HG02938 (cell line): ENCODE measurements around the gene KRTAP10-6.
"Not testable (repeated sequence)": the region's sequence is repeated elsewhere in the genome, so short reads cannot be mapped to it uniquely, and the experiment has no call there.

Experiments
- ATAC-seq: cut with Tn5 transposase; IDR thresholded peaks from one replicate; pipeline ENCODE4 v1.9.1; 2021; ENCODE audit warnings: mild to moderate bottlenecking, moderate library complexity; ENCODE audit not compliant: unreplicated experiment

KRTAP10-6 gene

DNA sequence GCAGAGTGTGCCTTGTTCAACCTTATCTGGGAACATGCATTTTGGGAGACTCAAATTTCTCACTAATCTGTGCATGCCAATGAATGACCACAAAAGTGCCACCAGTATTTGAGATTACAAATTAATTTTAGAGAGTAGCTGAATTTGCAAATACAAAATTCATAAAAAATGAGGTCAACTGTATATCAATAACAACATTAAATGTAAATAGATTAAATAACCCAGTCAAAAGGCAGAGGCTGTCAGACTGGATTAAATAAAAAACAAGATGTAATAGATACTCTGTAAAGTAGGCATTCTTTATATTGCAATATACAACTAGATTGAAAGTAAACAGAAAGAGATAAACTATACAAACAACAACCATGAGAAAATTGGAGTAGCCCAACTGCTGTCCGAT, 28.2 kb downstream of the KRTAP10-6 start:
- no peak for ATAC-seq

DNA sequence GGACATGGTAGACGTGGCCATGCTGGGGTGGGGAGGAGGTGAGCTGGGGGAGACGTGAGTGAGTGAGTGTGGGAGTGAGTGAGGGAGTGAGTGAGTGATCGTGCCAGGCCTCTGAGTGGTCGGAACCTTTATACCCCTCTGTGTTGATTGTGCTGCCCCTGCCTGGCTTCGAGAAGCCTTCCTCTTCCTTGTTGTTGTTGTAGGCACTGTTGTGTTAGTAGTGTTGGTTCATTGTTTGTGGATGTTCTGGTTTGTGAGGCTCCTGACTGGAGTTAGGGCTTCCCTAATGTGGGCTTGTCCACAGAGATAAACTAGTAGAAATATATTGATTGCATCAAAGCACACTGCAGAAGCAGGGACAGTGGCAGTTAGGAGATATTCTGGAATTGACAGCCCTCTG, 33.6 kb downstream of the KRTAP10-6 start, which contains the start of gene KRTAP10-3:
Gene KRTAP10-3 (minus strand): TSS at position 101 of the 400 bp plus-strand sequence. CDS start 80 bp downstream, at position 21.
- no peak for ATAC-seq

DNA sequence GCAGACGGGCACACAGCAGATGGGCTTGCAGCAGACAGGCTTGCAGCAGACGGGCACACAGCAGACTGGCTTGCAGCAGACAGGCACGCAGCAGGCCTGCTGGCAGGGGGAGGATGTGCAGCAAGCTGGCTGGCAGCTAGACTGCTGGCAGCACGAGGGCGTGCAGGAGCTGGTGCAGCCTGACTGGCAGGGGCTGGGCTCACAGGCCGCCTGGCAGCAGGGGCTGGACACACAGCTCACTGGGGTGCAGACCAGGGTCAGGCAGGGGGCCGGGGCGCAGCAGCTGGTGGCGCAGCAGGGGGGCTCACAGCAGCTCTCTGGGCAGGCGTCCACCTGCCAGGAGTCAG, 34.0 kb downstream of the KRTAP10-6 start:
- ATAC-seq = not testable (repeated sequence)

DNA sequence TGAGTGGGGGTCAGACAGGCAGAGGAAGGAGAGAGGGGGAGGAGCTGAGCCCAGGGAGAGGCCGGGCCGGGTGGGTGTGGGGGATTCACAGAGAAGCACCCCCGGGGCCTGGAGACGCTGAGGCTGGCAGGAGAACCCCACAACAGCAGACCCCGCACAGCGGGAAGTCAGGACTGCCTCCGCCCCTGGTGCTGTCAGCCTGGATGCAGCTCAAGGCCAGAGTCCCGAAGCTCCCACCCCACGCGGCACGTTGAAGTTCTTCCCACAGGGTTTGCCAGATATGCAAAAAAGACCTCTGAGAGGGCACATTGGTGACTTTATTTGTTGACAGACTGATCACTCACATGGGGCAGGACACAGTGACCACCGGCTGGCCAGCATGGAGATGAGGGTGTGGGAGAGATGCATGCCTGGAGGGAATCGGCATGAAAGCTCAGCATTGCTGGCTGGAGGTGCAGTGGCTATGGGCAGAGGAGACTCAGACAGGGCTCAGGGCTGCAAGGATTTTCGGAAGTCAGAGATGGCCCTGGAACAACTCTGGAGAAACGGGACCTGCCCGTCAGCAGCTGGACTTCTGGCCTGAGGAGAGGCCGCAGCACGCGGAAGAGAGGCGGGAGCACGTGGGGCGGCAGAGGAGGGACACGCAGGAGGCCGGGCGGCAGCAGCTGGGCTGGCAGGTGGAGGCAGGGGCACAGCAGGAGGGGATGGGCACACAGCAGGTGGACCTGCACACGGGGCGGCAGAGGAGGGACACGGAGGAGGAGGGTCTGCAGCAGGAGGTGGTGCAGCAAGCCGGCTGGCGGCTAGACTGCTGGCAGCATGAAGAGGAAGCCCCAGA, 34.6 kb downstream of the KRTAP10-6 start:
- no peak for ATAC-seq

GRCh38 chr21:44556879-44557278, 35.4 kb downstream of the KRTAP10-6 start:
- no peak for ATAC-seq

- no peak for ATAC-seq
These were observed 37.0 kb downstream of the KRTAP10-6 start for GRCh38 chr21:44555200-44555875.

DNA sequence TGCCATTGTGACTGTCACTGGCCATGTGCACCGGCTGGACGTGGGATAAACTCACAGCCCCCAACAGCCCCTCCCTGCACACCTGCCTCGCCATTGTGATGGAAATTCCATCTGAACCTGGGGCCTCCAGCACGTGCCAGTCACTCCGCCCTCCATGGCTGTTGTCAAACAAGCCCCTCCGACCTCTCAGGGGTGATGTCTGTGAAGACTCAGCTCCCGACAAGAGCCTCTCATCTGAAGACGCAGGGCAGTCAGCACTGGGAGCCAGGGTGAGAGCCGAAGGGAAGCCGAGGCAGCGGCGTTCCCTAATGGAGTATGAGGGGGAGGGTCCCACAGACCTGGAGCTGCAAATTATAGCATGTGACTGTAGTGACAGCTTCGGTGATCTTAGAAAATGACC, 39.6 kb downstream of the KRTAP10-6 start:
- ATAC-seq = no peak

DNA sequence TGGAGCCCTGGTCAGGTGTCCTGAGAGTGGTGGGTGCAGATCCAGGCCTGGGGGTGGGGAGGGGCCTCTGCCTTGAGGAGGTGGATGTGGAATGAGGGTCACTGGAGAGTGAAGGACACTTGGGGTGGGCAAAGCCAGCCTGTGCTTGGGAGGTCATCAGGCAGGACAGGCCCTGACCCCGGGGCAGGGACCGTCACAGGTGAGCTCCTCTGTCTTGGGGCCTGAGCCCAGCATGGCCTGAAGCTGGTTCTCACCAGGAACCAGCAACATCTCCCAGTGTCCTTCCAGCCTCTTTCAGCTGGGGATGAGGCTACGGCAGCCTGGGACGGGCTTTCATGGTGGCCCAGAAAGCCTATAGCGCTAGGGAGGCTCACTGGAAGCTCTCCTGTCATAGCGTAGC, 40.2 kb downstream of the KRTAP10-6 start:
- ATAC-seq = no peak

- ATAC-seq = no peak
These were observed 40.9 kb downstream of the KRTAP10-6 start, which contains the start of gene KRTAP10-2 for GRCh38 chr21:44551340-44551961. KRTAP10-2 (minus strand) TSS chr21:44551505; CDS start chr21:44551458, 47 bp downstream.

DNA sequence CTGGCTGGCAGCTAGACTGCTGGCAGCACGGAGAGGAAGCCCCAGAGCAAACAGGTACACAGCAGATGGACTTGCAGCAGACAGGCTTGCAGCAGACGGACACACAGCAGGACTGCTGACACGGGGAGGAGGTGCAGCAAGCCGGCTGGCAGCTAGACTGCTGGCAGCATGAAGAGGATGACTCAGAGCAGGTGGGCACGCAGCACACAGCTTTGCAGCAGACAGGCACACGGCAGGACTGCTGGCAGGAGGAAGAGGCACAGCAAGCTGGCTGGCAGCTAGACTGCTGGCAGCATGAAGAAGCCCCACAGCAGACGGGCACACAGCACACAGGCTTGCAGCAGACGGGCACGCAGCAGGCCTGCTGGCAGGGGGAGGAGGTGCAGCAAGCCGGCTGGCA, 41.5 kb downstream of the KRTAP10-6 start:
- ATAC-seq = no peak

- not testable (repeated sequence) for ATAC-seq
These were observed 42.0 kb downstream of the KRTAP10-6 start for GRCh38 chr21:44550285-44550684.

- no peak for ATAC-seq
These were observed 42.6 kb downstream of the KRTAP10-6 start for GRCh38 chr21:44549525-44550211.

GRCh38 chr21:44548922-44549321, 43.4 kb downstream of the KRTAP10-6 start:
- ATAC-seq = no peak

DNA sequence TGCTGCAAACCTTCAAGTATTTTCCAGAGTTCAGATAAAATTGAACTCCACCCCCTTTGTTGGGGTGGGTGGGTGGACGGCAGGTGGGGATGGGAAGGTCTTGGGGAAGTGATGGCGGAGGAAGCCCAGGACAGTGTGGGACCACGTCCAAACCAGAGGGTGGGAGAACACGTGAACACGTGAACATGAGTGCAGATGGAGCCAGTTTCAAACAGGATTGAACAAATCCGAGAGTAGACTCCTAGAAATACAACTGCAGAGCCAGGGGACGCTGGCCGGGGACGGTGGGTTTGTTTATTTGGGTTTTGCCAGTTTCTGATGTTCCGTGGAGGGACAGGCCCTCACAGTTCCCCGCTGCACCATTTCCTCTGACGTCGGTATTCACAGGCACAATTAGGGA, 43.9 kb downstream of the KRTAP10-6 start:
- ATAC-seq = no peak

- ATAC-seq = no peak
These were observed 44.5 kb downstream of the KRTAP10-6 start for GRCh38 chr21:44547656-44548331.

GRCh38 chr21:44544566-44544965, 47.7 kb downstream of the KRTAP10-6 start:
- no peak for ATAC-seq

DNA sequence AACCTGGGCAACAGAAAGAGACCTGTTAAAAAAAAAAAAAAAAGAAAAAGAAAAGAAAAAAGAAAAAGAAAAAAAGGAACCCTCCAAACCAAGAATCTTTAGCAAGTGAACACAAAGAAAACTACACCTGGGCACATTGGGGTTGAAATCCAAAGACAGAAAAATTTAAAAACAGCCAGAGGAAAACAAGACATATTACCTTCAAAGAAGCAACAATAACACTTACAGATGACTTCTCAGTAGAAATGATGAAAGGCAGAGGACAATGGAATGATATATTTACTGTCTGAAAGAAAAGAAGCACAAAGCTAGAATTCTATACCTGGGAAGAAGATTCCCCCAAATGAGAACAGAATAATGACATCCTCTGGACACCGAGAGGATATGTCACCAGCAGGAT, 49.6 kb downstream of the KRTAP10-6 start:
- no peak for ATAC-seq
